CD4-positive, alpha-beta T cell treated with Interleukin-17A for 1 hour (primary cell): ENCODE measurements around the gene SARDH.

Experiments used
- DNase-seq: peaks from one replicate; pipeline ENCODE4 v3.0.0-alpha.2; 2020

SARDH gene

DNA sequence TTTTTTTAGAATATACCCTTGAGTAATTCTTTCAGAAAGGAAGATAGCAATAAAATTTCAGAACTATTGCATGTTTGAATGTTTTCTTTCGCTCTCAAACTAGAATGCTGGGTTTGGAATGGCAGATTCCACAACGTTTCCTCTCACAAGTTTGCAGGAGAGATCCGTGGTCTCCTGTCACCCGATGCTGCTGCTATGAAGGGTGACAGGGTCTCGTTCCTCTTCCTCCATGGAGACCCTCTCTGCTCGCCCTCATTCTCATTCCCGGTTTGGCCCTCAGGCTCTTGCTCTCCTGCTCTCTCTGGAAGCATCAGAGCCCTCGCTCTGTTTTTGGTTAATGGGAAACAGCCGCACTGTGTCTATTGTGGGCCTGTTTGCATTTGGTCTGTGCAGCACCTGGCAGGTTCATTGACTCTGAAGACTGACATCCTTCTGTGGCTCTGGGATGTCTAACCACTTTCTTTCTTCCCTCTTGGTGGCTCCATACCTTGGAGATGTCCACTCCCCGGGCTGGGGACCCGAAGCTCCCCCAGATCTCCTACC lies 116.4 kb downstream of the SARDH start:
- no peak for DNase-seq

DNA sequence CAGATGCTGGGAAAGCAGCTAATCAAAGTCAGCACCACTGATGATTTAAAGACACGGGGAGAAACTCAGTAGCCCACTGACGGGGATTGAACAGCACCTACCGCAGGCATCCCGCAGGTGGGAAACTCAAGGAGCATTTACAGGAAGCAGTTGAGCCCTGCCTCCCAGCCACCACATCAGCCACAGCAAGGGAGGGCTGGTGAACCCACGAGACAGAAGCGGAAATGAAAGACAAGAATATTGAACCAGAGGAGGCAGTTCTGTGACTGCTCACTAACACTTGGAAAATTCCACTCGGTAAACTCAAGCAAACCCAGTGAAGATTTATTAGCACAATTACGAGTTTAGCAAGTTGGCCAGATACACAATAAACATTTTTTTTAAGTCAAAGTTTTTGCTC lies 118.4 kb downstream of the SARDH start:
- peak; percentile 57 for DNase-seq

DNA sequence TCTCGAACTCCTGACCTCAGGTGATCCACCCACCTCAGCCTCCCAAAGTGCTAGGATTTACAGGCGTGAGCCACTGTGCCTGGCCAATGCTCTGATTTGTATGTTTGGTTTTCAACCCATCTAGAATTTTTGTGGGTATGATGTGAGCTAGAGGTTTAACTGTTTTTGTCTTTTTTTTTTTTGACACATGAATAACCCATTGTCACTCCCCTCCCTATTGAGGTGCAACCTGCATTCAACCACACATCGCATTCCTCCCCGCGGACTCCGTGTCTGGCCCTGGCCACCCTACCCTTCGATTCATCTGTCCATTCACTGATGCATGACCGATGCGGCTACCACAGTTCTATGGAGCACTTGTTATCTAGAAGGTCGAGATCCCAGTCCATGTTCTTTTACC lies 119.4 kb downstream of the SARDH start:
- DNase-seq = no peak

DNA sequence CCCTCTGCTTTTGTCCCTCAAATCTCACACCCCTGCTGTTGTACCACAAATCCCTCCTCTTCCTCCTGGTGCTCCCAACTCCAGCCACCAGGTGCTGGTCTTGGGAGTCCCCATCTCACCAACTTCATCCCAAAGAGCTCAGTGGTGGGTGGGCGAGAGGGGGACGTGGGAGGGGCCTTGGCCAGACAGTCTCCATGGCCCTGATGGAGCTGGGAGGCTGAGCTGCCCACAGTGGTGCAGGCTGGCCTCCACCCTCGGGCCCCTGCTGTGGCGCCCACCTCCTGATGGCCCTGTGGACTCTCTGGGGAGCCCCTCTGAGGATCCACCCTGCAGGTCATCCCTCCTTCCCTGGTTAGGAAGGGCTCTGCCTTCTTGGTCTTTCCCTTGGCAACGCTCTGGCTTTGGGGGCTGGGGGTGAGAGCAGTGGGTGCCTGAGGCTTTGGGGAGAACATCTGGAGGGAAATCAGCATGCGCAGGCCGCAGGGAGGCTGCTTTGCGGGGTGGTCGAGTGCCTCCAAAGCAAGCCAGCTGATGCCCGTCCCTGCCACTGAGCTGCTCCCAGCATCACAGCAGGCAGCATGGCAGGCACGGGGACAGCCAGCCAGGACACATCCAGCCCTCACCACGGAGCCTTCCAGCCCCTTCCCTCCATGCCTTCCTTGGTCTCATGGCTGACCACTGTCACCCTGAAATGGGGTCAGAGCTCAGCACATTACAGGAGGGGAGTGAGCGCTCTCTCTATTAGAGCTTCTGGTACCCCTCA lies 121.3 kb downstream of the SARDH start:
- no peak for DNase-seq

DNA sequence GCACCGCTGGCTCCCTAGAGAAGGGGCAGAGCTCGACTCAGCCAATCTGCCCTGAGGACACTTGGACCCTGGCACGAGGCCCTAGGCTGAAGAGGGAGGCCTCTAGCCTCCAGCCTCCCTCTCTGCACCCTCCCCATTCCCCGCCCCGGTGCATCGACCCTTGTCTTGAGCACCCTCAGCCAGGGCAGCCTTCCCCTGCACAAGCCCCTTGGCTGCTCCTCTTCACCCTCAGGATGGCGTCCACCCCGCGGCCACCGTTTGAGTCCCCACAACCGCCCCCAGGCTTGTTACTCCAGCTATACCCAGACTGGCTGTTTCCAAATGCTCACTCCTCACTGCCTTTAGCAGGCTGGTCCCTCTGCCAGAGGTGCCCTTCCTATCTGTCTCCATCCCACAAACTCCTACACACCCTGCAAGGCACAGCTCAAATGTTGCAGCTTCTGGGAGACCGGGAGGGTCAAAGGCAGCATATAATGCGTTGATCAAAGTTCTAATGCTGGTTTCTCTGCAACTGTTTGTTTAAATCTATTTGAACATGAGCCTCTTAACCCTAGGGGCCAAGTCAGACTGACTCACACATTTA lies 122.5 kb downstream of the SARDH start:
- DNase-seq = no peak

DNA sequence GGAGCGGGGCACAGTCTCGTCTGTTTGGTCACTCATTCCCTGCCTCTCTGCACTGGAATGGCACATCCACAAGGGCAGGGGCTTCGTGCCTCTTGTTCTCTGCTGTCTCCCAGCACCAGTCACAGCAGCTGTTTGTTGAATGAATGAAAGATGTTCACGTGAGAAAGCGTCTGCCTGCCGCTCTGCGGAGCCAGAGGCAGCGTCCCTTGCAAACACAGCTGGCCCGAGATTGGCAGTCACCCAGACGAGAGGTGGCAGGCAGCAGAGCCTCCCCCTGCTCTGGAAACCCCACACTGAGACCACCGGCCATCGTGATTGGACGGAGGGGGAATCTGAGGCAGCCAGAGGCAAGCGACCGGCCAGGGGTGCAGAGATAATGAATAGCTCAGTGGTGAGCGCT lies 123.0 kb downstream of the SARDH start:
- DNase-seq = no peak

DNA sequence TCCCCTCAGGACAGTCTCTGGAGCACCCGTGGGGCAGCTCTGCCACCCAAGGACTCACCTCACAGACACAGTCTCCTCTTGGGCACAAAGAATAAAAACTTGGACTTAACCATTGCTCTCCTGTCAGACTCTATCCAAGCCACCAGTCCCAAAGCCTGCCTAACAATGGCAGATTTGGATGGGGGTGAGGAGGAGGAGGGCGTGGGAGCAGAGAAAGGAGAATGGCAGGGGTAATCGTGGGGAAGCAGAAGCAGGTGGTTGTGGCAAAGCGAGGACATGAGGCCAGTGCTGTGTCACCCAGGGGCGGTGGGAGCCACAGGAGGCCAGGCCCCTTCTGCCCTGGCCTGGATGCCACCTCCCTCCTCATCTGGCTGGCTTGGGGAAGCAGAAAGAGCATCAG lies 123.5 kb downstream of the SARDH start:
- DNase-seq = no peak

DNA sequence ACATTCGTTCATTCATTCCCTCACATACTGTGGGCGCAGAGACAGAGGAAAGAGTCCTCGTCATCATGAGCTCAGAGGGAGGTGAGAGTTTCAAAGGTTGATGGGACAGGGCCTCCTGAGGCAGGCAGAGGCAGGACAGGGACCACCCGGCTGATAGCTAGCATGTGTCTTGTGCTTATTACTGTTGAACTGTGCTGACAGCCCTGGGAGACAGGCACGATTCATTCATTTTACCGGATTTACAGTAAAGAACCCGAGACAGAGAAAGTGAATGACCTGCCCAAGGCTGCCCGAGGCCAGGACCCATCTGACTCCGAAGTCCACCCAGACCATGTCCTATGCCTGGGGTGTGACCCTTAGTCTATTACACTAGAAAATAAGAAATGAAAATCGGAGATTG lies 124.1 kb downstream of the SARDH start:
- DNase-seq = no peak
